Left renal cortex interstitium (tissue), 4 donors: ENCODE measurements around the gene RAF1. TPM values are rescaled to one million over a fixed set of nuclear protein-coding genes. Genes with fewer than 3 reads are reported as not detected.
"Not testable (repeated sequence)": the region's sequence is repeated elsewhere in the genome, so short reads cannot be mapped to it uniquely, and the experiment has no call there.

Source experiments
- DNase-seq, 4 donors: peaks; one replicate each; pipeline ENCODE4 v3.0.0-alpha.2; 2013; ENCODE audit warnings: low read depth in 4 of 4, low spot score in 2 of 4, missing footprints in 1 of 4
- polyA plus RNA-seq, 4 donors: library from polyadenylated mRNA; unstranded; fragments of 120-200 nt; gene quantifications; one replicate each; pipeline ENCODE4 v1.2.1, GENCODE V29; 2013; ENCODE audit not compliant: insufficient read length in 4 of 4

The RAF1 gene
- 100 to 1,000 TPM in 3 of 4 donors, 10 to 100 TPM in 1; 97.7 to 141 (median 123) TPM for polyA plus RNA-seq

- peak; percentile 95 to 98 (median 97) for DNase-seq
These were observed at the start of gene RAF1 for GRCh38 chr3:12663936-12664908. TSS of gene RAF1 (minus strand) at chr3:12664117. CDS start at chr3:12618721, 45,396 bp downstream.

- no peak for DNase-seq
These were observed 46.1 kb upstream of the RAF1 start for GRCh38 chr3:12710062-12710461.

DNA sequence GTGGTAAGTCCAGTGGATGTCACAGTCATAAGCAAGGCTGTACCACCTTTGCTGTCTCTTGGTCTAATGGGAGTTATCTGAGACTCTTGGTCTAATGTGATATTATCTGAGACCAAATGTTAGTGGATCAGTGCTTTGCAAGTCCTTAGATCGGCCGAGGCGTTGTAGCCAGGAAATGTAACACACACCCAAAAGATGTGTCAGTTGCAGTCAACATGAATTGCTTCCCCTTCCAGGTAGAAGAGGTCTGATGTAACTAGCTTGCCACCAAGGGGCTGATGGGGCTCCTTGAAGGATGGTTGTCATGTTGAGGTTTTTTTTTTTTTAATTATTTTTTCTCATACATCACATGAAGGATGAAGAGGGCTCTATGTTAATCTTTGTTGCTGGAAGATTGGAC is 45.4 kb upstream of the RAF1 start:
- DNase-seq, result no peak

GRCh38 chr3:12708584-12709192 is 44.8 kb upstream of the RAF1 start:
- DNase-seq, result no peak

GRCh38 chr3:12707449-12707848 is 43.5 kb upstream of the RAF1 start:
- no peak for DNase-seq

DNA sequence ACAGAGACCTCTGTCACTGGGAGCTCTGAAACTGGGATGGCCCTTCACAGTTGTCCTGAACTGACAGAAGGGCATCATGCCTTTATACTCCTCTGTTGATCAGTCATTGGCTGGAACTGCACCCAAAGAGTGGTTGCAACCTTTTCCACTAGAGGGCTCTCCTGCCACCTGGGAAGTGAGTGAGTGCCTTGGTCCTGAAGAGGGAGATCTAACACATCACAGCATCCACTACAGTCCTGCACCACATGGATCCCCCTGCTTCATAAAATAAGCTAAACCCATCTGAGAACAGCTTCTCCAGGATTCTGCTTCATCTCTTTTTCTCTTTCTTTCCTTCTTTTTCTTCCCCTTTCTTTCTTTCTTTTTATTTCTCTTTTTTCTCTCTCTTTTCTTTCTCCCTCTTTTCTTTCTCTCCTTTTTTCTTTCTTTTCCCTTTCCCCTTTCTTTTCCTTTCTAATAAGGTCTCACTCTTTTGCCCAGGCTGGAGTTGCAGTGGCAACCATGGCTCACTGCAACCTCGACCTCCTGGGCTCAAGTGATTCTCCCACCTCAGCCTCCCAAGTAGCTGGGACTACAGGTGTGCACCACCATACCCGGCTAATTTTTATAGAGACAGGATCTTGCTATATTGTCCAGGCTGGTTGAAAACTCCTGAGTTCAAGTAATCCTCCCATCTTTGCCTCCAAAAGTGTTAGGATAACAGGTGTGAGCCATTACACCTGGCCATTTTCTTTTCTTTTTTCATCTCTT is 42.8 kb upstream of the RAF1 start:
- DNase-seq, result peak in 1 of 4 donors; percentile 27

DNA sequence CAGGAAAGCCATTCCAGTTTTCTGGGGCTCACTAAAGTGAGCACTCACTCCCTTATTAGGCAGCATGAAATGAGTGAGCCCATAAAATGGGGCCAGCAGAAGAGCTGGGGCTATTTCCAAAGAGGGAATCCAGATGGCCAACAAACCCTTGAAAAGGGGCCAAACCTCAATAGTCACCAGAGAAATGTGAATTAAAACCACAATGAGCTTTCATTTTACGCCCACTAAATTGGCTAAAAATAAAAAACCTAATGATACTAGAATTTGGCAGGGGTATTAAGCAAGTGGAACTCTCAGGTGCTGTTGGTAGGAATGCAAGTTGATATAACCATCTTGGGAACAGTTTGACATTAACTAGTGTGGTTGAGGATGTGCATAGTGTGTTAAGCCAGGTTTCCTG is 42.1 kb upstream of the RAF1 start:
- no peak for DNase-seq

GRCh38 chr3:12705374-12705926 is 41.5 kb upstream of the RAF1 start:
- DNase-seq, result no peak

DNA sequence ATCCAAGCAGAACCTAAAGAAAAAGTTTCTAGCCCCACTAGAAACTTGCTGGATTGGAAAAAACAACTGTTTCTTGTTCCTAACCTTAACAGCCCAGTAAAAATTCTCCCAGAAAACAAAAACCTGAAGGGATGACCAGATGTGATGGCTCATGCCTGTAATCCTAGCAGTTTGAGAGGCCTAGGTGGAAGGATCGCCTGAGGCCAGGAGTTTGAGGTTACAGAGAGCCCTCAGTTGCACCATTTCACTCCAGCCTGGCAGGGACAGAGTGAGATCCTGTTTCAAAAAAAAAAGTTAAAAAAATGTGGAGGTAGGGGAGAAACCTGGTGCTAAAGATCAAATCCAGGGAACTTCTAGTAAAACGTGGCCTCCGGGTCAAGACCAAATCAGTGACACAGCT is 38.6 kb upstream of the RAF1 start:
- no peak for DNase-seq

GRCh38 chr3:12701601-12702000 is 37.7 kb upstream of the RAF1 start:
- DNase-seq, result not testable (repeated sequence)

GRCh38 chr3:12700800-12701199 is 36.9 kb upstream of the RAF1 start:
- no peak for DNase-seq

DNA sequence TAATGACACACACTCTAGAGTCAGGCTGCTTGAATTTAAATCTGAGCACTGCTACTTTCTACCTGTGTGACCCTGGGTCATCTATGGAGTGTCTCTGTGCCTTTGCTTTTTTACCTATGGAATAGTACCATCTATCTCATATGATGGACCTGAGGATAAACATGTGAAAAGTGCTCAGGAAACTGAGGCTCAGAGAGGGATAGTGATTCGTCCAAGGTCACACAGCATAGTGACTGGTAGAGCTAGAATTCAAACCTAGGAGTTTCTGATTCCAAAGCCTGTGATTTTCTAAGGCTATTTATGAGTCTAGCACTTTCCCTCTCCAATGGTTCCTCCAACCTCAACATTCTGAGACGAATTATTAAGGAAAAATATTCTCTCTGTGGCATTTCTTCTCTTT is 32.0 kb upstream of the RAF1 start:
- no peak for DNase-seq

- DNase-seq, result no peak
These were observed 31.2 kb upstream of the RAF1 start for GRCh38 chr3:12695112-12695511.

GRCh38 chr3:12692444-12692843 is 28.5 kb upstream of the RAF1 start:
- no peak for DNase-seq

DNA sequence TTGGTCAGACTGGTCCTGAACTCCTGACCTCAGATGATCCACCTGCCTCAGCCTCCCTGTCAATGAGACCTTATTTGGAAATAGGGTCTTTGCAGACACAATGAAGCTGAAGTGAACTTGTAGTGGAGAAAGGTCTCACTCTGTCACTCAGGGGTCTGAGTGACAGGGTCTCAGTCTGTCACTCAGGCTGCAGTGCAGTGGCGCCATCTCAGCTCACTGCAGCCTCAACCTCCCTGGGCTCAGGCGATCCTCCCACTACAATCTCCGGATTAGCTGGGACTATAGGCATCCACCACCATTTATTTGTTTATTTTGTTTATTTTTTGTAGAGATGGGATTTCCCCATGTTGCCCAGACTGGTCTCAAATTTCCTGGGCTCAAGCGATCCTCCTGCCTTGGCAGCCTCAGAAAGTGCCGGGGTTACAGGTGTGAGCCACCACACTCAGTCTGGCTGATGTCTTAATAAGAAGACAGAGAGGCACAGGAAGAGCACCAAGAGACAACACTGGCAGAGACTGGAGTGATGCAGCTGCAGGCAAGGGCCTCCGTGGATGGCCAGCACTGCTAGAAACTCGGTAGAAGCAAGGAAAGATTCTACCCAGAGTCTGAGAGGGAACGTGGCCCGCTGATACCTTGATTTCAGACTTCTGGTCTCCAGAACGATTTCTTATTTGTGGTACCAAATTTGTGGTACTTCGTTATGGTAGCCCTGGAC is 26.2 kb upstream of the RAF1 start:
- DNase-seq, result no peak

DNA sequence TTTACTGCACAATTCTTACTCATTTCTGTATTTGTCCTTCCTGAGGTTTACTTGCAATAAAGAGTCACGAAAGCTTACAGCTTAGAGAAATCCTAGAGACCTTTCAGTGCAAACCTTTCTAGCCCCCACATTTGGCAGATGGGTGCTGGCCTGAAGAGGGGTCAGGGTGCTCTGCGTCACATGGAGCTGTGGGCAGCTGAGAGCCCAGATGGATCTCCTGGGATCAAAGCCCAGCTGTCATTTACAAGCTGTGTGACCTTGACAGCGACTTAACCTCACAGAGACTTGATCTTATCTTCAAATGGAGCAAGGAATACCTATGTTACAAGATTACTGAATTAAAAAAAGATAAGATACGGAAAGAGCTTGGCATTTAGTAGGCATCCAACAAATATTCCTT is 24.0 kb upstream of the RAF1 start:
- DNase-seq, result no peak

DNA sequence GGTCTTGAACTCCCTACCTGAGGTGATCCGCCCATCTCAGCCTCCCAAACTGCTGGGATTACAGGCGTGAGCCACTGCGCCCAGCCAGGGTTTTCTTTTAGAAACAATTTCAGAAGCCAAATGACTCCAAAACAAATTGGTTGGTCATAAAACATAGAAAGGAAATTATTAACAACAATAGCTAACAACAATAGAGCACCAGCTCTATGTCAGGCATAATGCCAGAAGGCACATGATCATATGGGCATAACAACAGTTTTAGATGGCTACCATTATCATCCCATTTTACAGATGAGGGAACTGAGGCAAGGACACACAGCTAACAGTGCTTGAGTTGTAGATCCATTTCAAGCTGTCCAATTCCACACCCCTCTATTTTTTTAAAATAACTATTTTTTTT is 22.2 kb upstream of the RAF1 start:
- no peak for DNase-seq

DNA sequence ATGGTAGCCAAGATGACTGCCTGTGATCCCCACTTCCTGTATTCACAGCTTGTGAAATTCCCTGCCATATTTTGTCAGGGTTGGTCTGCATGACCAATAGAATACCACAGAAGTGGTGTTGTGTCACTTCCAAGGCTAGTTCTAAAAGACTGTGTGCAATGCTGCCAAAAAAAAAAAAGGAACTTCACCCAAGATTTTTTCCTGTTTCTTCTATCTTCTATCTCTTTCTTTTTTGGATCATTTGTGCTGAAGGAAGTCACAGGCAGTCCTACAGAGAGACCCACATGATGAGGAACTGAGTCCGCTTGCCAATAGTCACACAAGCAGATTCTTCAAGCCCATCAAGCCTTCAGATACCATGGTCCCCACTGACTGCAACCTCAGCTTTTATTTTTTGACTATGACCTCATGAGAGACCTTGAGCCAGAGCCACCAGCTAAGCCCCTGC is 18.1 kb upstream of the RAF1 start:
- no peak for DNase-seq

GRCh38 chr3:12681089-12681942 is 17.4 kb upstream of the RAF1 start:
- DNase-seq, result no peak
